ENCODE data around the gene HMOX1.

HMOX1 gene

GRCh38 chr22:35398591-35398973 lies 17.7 kb downstream of the HMOX1 start:
- H3K4me3 ChIP-seq (replicated peaks; ENCODE audit: low read depth, low read length), result no peak overlapping the region
- TF ChIP-seq CTCF (IDR thresholded peaks at IDR 0.05; ENCODE audit: low read length, missing control alignments), result no peak
- DNase-seq (ENCODE audit: low read depth), result no peak

- no peak for DNase-seq (ENCODE audit: low read depth)
- no peak for TF ChIP-seq CTCF (IDR thresholded peaks at IDR 0.05; ENCODE audit: low read length, missing control alignments)
- H3K4me3 ChIP-seq (replicated peaks; ENCODE audit: low read depth, low read length), result peak overlapping the region; percentile 89
These were observed 18.3 kb downstream of the HMOX1 start for GRCh38 chr22:35399114-35399677.

GRCh38 chr22:35399678-35400500 lies 19.0 kb downstream of the HMOX1 start, which contains the start of gene MCM5:
Gene MCM5, plus strand, starts transcription at chr22:35400140. Its CDS starts 299 bp downstream, at chr22:35400439.
- DNase-seq (ENCODE audit: low read depth), result peak; percentile 97
- TF ChIP-seq CTCF (IDR thresholded peaks at IDR 0.05; ENCODE audit: low read length, missing control alignments), result no peak
- H3K4me3 ChIP-seq (replicated peaks; ENCODE audit: low read depth, low read length), result peak within 1 kb of the TSS; percentile 89

GRCh38 chr22:35400501-35400790 lies 19.6 kb downstream of the HMOX1 start:
- no peak for DNase-seq (ENCODE audit: low read depth)
- H3K4me3 ChIP-seq (replicated peaks; ENCODE audit: low read depth, low read length), result peak overlapping the region; percentile 89
- TF ChIP-seq CTCF (IDR thresholded peaks at IDR 0.05; ENCODE audit: low read length, missing control alignments), result no peak

- TF ChIP-seq CTCF (IDR thresholded peaks at IDR 0.05; ENCODE audit: low read length, missing control alignments), result no peak
- no peak overlapping the region for H3K4me3 ChIP-seq (replicated peaks; ENCODE audit: low read depth, low read length)
- no peak for DNase-seq (ENCODE audit: low read depth)
These were observed 21.0 kb downstream of the HMOX1 start for GRCh38 chr22:35401863-35402262.

- H3K4me3 ChIP-seq (replicated peaks; ENCODE audit: low read depth, low read length), result no peak overlapping the region
- no peak for DNase-seq (ENCODE audit: low read depth)
- no peak for TF ChIP-seq CTCF (IDR thresholded peaks at IDR 0.05; ENCODE audit: low read length, missing control alignments)
These were observed 22.5 kb downstream of the HMOX1 start for GRCh38 chr22:35403356-35403755.

- DNase-seq (ENCODE audit: low read depth), result no peak
- H3K4me3 ChIP-seq (replicated peaks; ENCODE audit: low read depth, low read length), result no peak overlapping the region
- no peak for TF ChIP-seq CTCF (IDR thresholded peaks at IDR 0.05; ENCODE audit: low read length, missing control alignments)
These were observed 23.3 kb downstream of the HMOX1 start for GRCh38 chr22:35404176-35404575.
